ENCODE measurements around the gene IGFBP2. TPM values are rescaled to one million over a fixed set of nuclear protein-coding genes. Genes with fewer than 3 reads are reported as not detected.

IGFBP2 gene
- total RNA-seq, 1 experiment from 2014 or later, result 363 TPM

DNA sequence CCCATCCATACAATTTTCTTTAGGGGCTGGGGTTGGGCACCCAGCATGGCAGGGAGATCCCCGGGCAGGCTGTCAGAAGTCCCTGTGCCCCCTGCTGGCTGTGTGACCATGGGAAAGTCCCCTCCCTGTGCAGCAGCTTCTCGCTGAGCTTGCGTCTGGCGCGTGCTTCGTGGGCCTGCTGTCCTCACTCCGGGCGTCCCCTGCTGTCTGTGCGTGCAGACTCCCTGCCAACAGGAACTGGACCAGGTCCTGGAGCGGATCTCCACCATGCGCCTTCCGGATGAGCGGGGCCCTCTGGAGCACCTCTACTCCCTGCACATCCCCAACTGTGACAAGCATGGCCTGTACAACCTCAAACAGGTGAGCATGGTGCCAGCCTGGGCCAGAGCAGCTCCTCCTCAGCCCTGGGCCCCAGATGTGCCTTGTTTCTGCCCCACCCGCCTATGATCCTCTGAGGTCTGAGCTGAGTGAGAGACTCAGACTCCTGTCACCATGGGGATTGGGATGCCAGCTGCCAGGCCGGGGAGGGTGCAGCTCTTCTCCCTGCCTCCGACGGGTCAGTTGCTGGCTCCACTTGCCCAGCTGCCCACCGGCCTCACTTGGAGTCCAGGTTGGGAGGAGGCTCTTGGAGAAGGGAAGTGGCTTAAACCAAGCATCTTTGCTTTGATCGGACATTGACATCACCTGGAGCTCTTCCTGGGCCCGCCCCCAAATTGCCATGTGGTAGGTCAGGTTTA lies 28.6 kb downstream of the IGFBP2 start:
- H4K5ac ChIP-seq (ENCODE audit: insufficient read length, low read depth, low read length), result no peak overlapping the region
- H2BK15ac ChIP-seq (ENCODE audit: low read depth, low read length), result no peak overlapping the region
- Mint-ChIP-seq H3K4me3 (no peak overlapping the region), H3K36me3 (ENCODE audit: insufficient read depth in 1 of 3, low read depth in 3 of 3) (peaks cover 32 to 63% (median 54%) of the 10 kb centered on the region in 3 experiments), H3K4me1 (peaks cover 27 to 39% of the 10 kb centered on the region in 2 experiments), H3K9me3 (no peaks in the 10 kb centered on the region), H3K27ac (peak overlapping the region in 1 of 3 experiments; percentile 38; a peak in 1 of 7 replicates), H3K27me3 (ENCODE audit: low read depth) (no peaks in the 10 kb centered on the region)
- no peak overlapping the region for H2AFZ ChIP-seq (ENCODE audit: low read length)
- H3K4ac ChIP-seq (ENCODE audit: low read depth, low read length), result no peak overlapping the region
- no peak overlapping the region for H3K56ac ChIP-seq (ENCODE audit: insufficient read length, low read depth, low read length)
- H2BK5ac ChIP-seq (ENCODE audit: insufficient read length, low read length), result no peak overlapping the region
- H3K9ac ChIP-seq (ENCODE audit: extremely low read depth, insufficient read length, low read length), result no peak overlapping the region
- no peak for TF ChIP-seq CTCF (conservative IDR thresholded peaks at IDR 0.05)
- no peaks in the 10 kb centered on the region for H3K9me3 ChIP-seq (ENCODE audit: control insufficient read depth, low read depth, low read length)
- no peak overlapping the region for H2AK5ac ChIP-seq (ENCODE audit: insufficient read length, low read length)
- no peak overlapping the region for H3T11ph ChIP-seq (ENCODE audit: low read length)
- no peaks in the 10 kb centered on the region for H4K20me1 ChIP-seq (ENCODE audit: control insufficient read depth, insufficient read depth, insufficient read length)
- no peak overlapping the region for H3K23ac ChIP-seq (ENCODE audit: insufficient read length, low read depth, low read length)
- no peak overlapping the region for H4K8ac ChIP-seq (replicated peaks; ENCODE audit: insufficient read length, low read depth, low read length)
- no peak overlapping the region for H2BK20ac ChIP-seq (ENCODE audit: low read depth, low read length, poor library complexity, severe bottlenecking)
- H3K27ac ChIP-seq (ENCODE audit: insufficient read length, low read depth, low read length), result no peak overlapping the region
- DNase-seq, result no peak
- H3K18ac ChIP-seq (ENCODE audit: insufficient read length, low read depth, low read length), result no peak overlapping the region
- H4K91ac ChIP-seq (ENCODE audit: insufficient read length, low read depth, low read length), result no peak overlapping the region
- no CpG with 5 or more reads among the region's 20 CpGs for WGBS (ENCODE audit: extremely low coverage, insufficient read length, low lambda C conversion rate)
- H2BK12ac ChIP-seq (ENCODE audit: insufficient read length, low read depth, low read length), result no peak overlapping the region
- H2BK120ac ChIP-seq (ENCODE audit: low read depth, low read length, poor library complexity, severe bottlenecking), result no peak overlapping the region
- H3K4me1 ChIP-seq (ENCODE audit: insufficient read depth, low read length), result peaks cover 4% of the 10 kb centered on the region; the same call in 1 of the 2 replicates
- no peak overlapping the region for H3K4me2 ChIP-seq (ENCODE audit: insufficient read depth, insufficient read length, low read length)
- no peaks in the 10 kb centered on the region; the same call in 1 of the 2 replicates for H3K79me2 ChIP-seq (ENCODE audit: insufficient read depth, low read length)
- no peaks in the 10 kb centered on the region for H3K23me2 ChIP-seq (ENCODE audit: insufficient read length, low read depth, low read length, poor library complexity, severe bottlenecking)
- no peaks in the 10 kb centered on the region for H3K79me1 ChIP-seq (ENCODE audit: insufficient read depth, low read depth, low read length, poor library complexity, severe bottlenecking)
- no peaks in the 10 kb centered on the region for H3K27me3 ChIP-seq (ENCODE audit: insufficient read depth, low read length)
- H3K14ac ChIP-seq (ENCODE audit: insufficient read depth, low read length), result no peak overlapping the region
